Measurements from ENCODE around the gene C19orf53.
"Not testable (repeated sequence)": the region's sequence is repeated elsewhere in the genome, so short reads cannot be mapped to it uniquely, and the experiment has no call there.

C19orf53 gene

GRCh38 chr19:13774217-13775191 is at the start of gene C19orf53:
C19orf53 (plus strand) TSS chr19:13774456; CDS start chr19:13774478, 22 bp downstream.
- peak; percentile 82 for DNase-seq

GRCh38 chr19:13726323-13726722 is 47.9 kb upstream of the C19orf53 start:
- DNase-seq = no peak

- no peak for DNase-seq
Observed at GRCh38 chr19:13727798-13728197, 46.5 kb upstream of the C19orf53 start.

GRCh38 chr19:13729859-13730258 is 44.4 kb upstream of the C19orf53 start:
- peak; percentile 29 for DNase-seq

DNA sequence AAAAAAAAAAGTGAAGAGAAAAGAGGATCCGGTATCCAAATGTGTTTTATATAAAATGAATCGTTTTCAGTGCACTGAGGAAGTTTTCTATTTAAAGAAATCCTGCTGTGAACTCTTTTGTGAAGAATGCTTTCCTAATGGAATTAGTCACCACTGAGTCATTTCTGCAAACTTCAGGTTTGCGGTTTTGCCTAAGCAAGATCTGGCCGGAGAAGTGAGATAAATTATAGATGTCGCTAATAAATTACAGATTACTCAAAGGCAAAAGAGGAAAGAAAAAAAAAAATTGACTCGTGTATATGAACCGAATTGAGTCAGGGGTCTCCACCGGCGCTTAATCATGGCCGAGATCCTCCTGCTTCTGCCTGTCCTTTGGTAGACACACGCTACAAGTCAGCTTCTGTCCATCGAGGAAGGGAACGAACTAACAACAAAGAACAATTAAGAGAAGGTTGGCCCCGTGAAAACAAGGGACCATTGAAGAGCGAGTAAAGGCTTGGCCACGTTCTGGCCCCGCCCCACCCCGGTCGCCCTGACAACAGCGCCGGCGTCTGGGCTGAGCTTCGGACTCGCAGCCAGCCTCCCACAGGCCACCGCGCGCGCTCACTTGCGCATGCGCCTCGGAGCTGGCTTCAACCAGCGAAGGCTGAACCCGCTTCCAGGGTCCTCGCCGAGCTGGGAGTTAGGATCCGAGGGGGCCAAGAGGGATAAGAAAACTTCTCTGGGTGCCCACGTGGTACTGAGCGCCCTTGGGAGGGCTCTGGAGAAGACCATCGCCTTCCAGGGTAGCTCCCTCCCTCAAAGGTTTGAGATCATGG is 42.9 kb upstream of the C19orf53 start:
- peak; percentile 95 for DNase-seq

- DNase-seq = no peak
Observed at GRCh38 chr19:13732337-13732736, 41.9 kb upstream of the C19orf53 start.

DNA sequence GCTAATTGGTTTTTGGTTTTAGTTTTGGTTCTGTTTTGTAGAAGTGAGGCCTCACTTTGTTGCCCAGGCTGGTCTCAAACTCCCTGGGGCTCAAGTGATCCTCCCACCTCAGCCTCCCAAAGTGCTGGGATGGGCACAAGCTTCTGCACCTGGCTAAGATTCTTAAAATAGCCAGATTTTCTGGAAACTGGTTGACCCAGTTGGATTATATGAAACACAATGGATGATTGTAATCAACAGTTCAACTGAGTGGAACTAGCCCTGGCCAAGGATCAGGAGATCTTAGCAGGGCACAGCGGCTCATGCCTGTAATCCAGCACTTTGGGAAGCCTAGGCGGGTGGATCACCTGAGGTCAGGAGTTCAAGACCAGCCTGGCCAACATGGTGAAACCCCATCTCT is 39.5 kb upstream of the C19orf53 start:
- no peak for DNase-seq

DNA sequence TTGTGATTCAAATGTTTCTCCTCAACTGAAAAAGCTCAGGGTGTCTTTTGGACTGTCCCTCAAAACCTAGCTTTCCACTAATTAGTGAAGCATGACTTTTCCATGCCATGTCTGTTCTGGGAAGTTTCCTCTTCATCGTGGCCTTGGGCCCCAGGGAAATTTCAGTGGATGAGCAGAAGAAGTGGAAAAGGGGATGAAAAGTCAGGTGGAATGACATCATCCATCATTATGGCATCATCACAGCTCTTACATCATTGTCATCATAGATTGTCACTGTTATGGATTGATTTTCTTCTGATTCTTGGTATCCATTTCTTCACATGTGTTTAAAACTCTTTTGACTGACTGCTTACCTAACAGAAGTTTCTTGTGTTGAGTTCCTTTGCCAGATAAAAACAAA is 36.2 kb upstream of the C19orf53 start:
- no peak for DNase-seq

- DNase-seq = no peak
Observed at GRCh38 chr19:13741893-13742292, 32.4 kb upstream of the C19orf53 start.

GRCh38 chr19:13742756-13743155 is 31.5 kb upstream of the C19orf53 start:
- no peak for DNase-seq

- DNase-seq = no peak
Observed at GRCh38 chr19:13744174-13744573, 30.1 kb upstream of the C19orf53 start.

DNA sequence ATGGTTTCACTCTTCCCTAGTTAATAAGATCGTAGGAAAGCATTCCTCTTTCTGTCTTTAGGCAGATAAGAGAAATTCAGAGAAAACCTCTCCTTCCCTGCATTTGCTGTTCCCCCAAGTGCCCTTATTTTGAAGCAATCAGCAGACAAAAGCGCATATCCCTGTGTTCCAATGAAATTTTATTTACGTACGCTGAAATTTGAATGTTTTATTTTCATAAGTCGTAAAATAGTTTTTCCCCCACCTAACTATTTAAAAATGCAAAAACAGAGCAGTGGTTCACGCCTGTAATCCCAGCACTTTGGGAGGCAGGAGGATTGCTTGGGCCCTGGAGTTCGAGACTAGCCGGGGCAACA is 27.2 kb upstream of the C19orf53 start:
- DNase-seq = no peak

GRCh38 chr19:13748169-13748828 is 26.0 kb upstream of the C19orf53 start:
- DNase-seq = peak; percentile 4

GRCh38 chr19:13751436-13751835 is 22.8 kb upstream of the C19orf53 start:
- DNase-seq = no peak

- not testable (repeated sequence) for DNase-seq
Observed at GRCh38 chr19:13753622-13754021, 20.6 kb upstream of the C19orf53 start.

- DNase-seq = no peak
Observed at GRCh38 chr19:13756210-13756609, 18.0 kb upstream of the C19orf53 start.

DNA sequence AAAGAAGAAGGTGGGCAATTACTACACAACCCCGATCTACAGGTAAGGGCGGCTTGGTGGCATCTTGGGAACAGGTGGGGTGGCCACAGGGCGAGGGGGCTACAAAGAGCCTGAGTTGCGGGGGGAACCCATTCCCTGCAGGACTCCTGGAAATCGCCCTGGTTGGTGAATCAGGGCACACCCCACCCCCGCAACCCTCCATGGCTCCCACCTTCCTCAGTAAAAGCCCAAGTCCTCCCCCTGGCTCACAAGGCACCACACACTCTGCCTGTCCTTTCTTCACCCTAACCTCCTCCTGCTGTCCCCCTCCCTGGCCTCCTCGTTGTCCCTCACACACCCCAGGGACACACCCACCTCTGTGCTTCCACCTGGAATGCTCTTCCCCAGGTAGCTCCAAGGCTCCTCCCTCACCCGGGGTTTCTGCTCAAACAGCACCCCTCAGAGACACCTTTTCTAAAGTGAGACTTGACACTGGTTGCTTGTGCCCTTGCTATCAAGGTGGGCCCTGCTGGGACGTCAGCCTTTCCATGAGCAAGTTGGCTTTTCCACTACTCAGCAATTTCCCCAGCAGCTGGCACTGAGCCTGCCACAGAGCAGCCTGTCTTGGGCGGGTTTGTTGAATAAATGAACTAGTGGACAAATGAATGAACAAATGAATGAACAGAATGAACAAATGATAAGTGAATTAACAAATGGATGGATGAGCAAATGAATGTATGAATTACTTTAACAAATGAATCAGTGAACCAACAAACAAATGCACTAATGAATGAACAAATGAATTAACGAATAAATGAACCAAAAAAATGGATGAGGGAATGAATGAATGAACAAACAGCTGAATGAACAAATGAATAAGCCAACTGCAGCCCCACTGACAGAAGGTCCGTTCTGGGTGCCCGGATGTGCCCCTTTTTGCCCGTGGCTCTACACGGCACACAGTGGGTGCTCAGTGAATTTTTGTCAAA is 16.2 kb upstream of the C19orf53 start:
- no peak for DNase-seq

GRCh38 chr19:13758795-13759194 is 15.5 kb upstream of the C19orf53 start:
- DNase-seq = no peak

DNA sequence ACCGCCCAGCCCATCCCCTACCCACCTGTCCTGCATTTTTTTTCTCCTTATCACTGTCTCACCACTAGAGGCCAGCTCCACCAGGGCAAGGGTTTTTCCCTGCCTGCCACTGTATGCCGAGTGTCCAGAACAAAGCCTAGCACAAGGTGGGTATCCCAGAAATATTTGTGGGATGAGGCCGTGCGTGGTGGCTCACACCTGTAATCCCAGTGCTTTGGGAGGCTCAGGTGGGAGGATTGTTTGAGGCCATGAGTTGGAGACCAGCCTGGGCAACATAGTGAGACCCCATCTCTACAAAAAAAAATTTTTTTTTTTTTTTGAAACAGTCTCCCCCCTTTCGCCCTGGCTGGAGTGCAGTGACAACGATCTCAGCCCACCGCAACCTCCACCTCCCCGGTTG is 12.8 kb upstream of the C19orf53 start:
- no peak for DNase-seq

DNA sequence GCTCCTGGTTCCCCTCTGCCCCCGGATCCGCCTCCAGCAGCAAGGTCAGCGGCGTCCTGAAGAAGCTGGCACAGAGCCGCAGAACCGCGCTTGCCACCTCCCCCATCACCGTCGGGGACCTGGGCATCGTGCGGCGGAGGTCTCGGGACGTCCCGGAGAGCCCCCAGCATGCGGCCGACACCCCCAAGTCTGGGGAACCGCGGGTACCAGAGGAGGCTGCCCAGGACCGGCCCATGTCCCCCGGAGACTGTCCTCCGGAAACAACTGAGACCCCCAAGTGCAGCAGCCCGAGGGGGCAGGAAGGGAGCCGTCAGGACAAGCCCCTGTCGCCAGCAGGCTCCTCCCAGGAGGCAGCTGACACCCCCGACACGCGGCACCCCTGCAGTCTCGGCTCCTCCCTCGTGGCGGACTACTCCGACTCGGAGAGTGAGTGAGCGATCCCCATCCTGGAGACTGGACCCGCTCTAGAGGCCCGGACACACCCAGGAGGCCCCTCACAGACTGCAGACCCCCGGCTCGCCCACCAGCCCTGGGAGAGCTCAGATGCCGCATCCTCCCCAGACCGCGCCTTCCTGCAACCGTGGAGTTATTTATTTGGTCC is 11.5 kb upstream of the C19orf53 start:
- DNase-seq = no peak

DNA sequence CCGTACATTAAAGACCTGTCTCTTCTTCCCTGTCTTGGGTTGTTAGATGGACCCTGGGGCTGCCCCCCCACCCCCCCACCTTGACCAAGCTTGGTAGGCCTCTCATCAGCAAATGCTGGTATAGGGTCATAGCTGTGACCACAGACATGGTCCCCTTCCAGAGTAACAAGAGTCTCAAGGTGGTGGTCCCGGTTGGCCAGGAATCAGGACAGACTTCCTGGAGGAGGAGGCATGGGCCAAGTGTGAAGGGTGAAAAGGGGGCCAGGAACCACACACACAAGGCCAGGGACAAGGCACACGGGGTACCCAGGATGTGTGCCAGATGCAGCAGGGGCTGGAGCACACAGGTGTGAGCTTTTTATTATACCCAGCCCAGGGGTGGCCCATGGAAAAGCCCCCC is 11.0 kb upstream of the C19orf53 start:
- DNase-seq = no peak

Measured in GDM1 (cell line).